Nephron progenitor cell (in vitro differentiated cells): ENCODE measurements around the gene FFAR1.

Experiments used
- DNase-seq: peaks from one replicate; pipeline ENCODE4 v3.0.0; 2021
- H3K27ac Mint-ChIP-seq: 2 replicates; pipeline ENCODE4 v1.8.0; 2021; ENCODE audit warnings: mild to moderate bottlenecking, moderate library complexity, mixed read lengths
- H3K27me3 Mint-ChIP-seq: 2 replicates; pipeline ENCODE4 v1.8.0; 2021; ENCODE audit warnings: mild to moderate bottlenecking, low read depth, mixed read lengths; ENCODE audit not compliant: poor library complexity
- H3K36me3 Mint-ChIP-seq: 2 replicates; pipeline ENCODE4 v1.8.0; 2021; ENCODE audit warnings: low read depth, mixed read lengths
- H3K4me1 Mint-ChIP-seq: 2 replicates; pipeline ENCODE4 v1.8.0; 2021; ENCODE audit warnings: mixed read lengths
- H3K4me3 Mint-ChIP-seq: 2 replicates; pipeline ENCODE4 v1.8.0; 2021; ENCODE audit warnings: mild to moderate bottlenecking, moderate library complexity, mixed read lengths
- H3K9me3 Mint-ChIP-seq: 2 replicates; pipeline ENCODE4 v1.8.0; 2021; ENCODE audit warnings: mild to moderate bottlenecking, moderate library complexity, mixed read lengths
- CTCF ChIP-seq: fragments of 200-600 bp; sonication (generic); IDR thresholded peaks from 2 replicates; pipeline ENCODE4 v1.5.0; 2021; ENCODE audit warnings: antibody characterized with exemption

FFAR1 gene

GRCh38 chr19:35322014-35322413 is 25.7 kb upstream of the FFAR1 start:
- H3K9me3 Mint-ChIP-seq, result peaks cover 9% of the 10 kb centered on the region

GRCh38 chr19:35327642-35328041 is 20.1 kb upstream of the FFAR1 start:
- Mint-ChIP-seq H3K27ac (no peak overlapping the region), H3K27me3 (peaks cover 13% of the 10 kb centered on the region), H3K36me3 (no peaks in the 10 kb centered on the region), H3K9me3 (no peaks in the 10 kb centered on the region), H3K4me1 (peaks cover 10% of the 10 kb centered on the region), H3K4me3 (no peak overlapping the region)
- TF ChIP-seq CTCF, result no peak
- DNase-seq, result no peak

More at GRCh38 chr19:35322014-35322413, 25.7 kb upstream of the FFAR1 start:
- Mint-ChIP-seq H3K36me3 (no peaks in the 10 kb centered on the region), H3K4me1 (peaks cover 37% of the 10 kb centered on the region), H3K4me3 (no peak overlapping the region), H3K27me3 (peaks cover 9% of the 10 kb centered on the region), H3K27ac (no peak overlapping the region)
- TF ChIP-seq CTCF, result no peak
- no peak for DNase-seq

GRCh38 chr19:35328851-35329285 is 18.8 kb upstream of the FFAR1 start, which contains the start of gene CD22:
Gene CD22 (plus strand): TSS chr19:35329187. CDS start chr19:35332041, 2,854 bp downstream.
- Mint-ChIP-seq H3K9me3 (no peaks in the 10 kb centered on the region), H3K36me3 (no peaks in the 10 kb centered on the region), H3K27me3 (peaks cover 18% of the 10 kb centered on the region), H3K4me1 (peaks cover 20% of the 10 kb centered on the region), H3K27ac (peak within 1 kb of the TSS; percentile 30), H3K4me3 (no peak within 1 kb of the TSS)
- TF ChIP-seq CTCF, result no peak
- no peak for DNase-seq

- Mint-ChIP-seq H3K9me3 (no peaks in the 10 kb centered on the region), H3K4me1 (peaks cover 25% of the 10 kb centered on the region), H3K36me3 (no peaks in the 10 kb centered on the region), H3K4me3 (no peak overlapping the region), H3K27ac (no peak overlapping the region), H3K27me3 (peaks cover 22% of the 10 kb centered on the region)
- no peak for DNase-seq
- TF ChIP-seq CTCF, result no peak
These were observed 18.4 kb upstream of the FFAR1 start for GRCh38 chr19:35329323-35329722.

- DNase-seq, result no peak
- no peaks in the 10 kb centered on the region for H3K36me3 Mint-ChIP-seq
- no peak overlapping the region for H3K4me3 Mint-ChIP-seq
- H3K9me3 Mint-ChIP-seq, result no peaks in the 10 kb centered on the region
- peaks cover 23% of the 10 kb centered on the region for H3K27me3 Mint-ChIP-seq
- H3K27ac Mint-ChIP-seq, result no peak overlapping the region
- TF ChIP-seq CTCF, result no peak
- H3K4me1 Mint-ChIP-seq, result peaks cover 33% of the 10 kb centered on the region
These were observed 17.2 kb upstream of the FFAR1 start for GRCh38 chr19:35330475-35330874.

- no peak for TF ChIP-seq CTCF
- no peak for DNase-seq
- Mint-ChIP-seq H3K27ac (no peak overlapping the region), H3K36me3 (no peaks in the 10 kb centered on the region), H3K4me3 (no peak overlapping the region), H3K9me3 (no peaks in the 10 kb centered on the region), H3K4me1 (peaks cover 43% of the 10 kb centered on the region), H3K27me3 (peaks cover 24% of the 10 kb centered on the region)
These were observed 16.0 kb upstream of the FFAR1 start for GRCh38 chr19:35331551-35332214.
